HCT116 (cell line): ENCODE results near the gene TAC3.
"Not testable (repeated sequence)": the region's sequence is repeated elsewhere in the genome, so short reads cannot be mapped to it uniquely, and the experiment has no call there.

ENCODE experiments used
- EGR1 ChIP-seq: IDR thresholded peaks from 2 replicates; pipeline ENCODE4 v1.6.1; 2012; ENCODE audit warnings: low read depth
- ELF1 ChIP-seq: IDR thresholded peaks from 2 replicates; pipeline ENCODE4 v1.6.1; 2012; ENCODE audit warnings: low read depth, borderline replicate concordance
- EZH2 ChIP-seq: fragments of 200-600 bp; sonication (generic); IDR thresholded peaks from 2 replicates; pipeline ENCODE4 v1.6.1; 2017; ENCODE audit warnings: antibody characterized with exemption, mixed run types
- POLR2AphosphoS5 ChIP-seq: IDR thresholded peaks from 2 replicates; pipeline ENCODE4 v1.6.1; 2011; ENCODE audit warnings: mild to moderate bottlenecking, low read depth, low read length, moderate library complexity
- TCF7L2 ChIP-seq: IDR thresholded peaks from 2 replicates; pipeline ENCODE4 v1.7.0; 2011; ENCODE audit warnings: borderline replicate concordance, inconsistent platforms; ENCODE audit not compliant: insufficient read depth, insufficient read length; ENCODE audit errors: extremely low read depth
- ZNF274 ChIP-seq: fragments of 200-500 bp; sonication (Bioruptor generic); IDR thresholded peaks from 2 replicates; pipeline ENCODE4 v1.6.1; 2014; ENCODE audit warnings: mild to moderate bottlenecking, low read depth, low read length, inconsistent platforms
- TF ChIP-seq, protein P1 (sequence below), 3 experiments: fragments of 200-600 bp in 1 of 3; sonication (generic) in 1 of 3; IDR thresholded peaks in 2 of 3; conservative IDR thresholded peaks in 1 of 3; 2 replicates each; pipeline ENCODE4 v1.5.1; 2012 to 2017; ENCODE audit warnings: low read depth in 2 of 3, low read length in 2 of 3, antibody characterized with exemption in 1 of 3, borderline replicate concordance in 1 of 3, control low read depth in 1 of 3, mild to moderate bottlenecking in 1 of 3, mixed read lengths in 1 of 3, mixed run types in 1 of 3, moderate library complexity in 1 of 3; ENCODE audit not compliant: insufficient read depth in 1 of 3
- TF ChIP-seq, protein P2 (sequence below): IDR thresholded peaks from 2 replicates; pipeline ENCODE4 v1.6.1; 2012
- TF ChIP-seq, protein P3 (sequence below): IDR thresholded peaks from 2 replicates; pipeline ENCODE4 v1.6.1; 2012; ENCODE audit warnings: low read depth

DNA sequence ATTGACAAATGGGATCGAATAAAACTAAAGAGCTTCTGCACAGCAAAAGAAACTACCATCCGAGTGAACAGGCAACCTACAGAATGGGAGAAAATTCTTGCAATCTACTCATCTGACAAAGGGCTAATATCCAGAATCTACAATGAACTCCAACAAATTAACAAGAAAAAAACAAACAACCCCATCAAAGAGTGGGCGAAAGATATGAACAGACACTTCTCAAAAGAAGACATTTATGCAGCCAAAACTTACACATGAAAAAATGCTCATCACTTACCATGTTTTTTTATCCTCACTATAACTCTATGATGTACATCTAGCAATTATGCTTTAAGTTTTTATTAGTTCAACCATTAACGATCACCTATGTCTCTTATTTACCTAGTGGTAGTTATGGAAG, 37.6 kb upstream of the TAC3 start:
- TF ChIP-seq, protein P1, sequence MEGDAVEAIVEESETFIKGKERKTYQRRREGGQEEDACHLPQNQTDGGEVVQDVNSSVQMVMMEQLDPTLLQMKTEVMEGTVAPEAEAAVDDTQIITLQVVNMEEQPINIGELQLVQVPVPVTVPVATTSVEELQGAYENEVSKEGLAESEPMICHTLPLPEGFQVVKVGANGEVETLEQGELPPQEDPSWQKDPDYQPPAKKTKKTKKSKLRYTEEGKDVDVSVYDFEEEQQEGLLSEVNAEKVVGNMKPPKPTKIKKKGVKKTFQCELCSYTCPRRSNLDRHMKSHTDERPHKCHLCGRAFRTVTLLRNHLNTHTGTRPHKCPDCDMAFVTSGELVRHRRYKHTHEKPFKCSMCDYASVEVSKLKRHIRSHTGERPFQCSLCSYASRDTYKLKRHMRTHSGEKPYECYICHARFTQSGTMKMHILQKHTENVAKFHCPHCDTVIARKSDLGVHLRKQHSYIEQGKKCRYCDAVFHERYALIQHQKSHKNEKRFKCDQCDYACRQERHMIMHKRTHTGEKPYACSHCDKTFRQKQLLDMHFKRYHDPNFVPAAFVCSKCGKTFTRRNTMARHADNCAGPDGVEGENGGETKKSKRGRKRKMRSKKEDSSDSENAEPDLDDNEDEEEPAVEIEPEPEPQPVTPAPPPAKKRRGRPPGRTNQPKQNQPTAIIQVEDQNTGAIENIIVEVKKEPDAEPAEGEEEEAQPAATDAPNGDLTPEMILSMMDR (IDR thresholded peaks at IDR 0.05 in 2 of 3, conservative IDR thresholded peaks at IDR 0.05 in 1 of 3; ENCODE audit: borderline replicate concordance in 1 of 3, insufficient read depth in 1 of 3, low read depth in 2 of 3, low read length in 2 of 3): not testable (repeated sequence)
- TF ChIP-seq, protein P2, sequence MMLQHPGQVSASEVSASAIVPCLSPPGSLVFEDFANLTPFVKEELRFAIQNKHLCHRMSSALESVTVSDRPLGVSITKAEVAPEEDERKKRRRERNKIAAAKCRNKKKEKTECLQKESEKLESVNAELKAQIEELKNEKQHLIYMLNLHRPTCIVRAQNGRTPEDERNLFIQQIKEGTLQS: not testable (repeated sequence)
- TF ChIP-seq POLR2AphosphoS5, EGR1, ELF1, EZH2, TCF7L2, ZNF274: not testable (repeated sequence)
- TF ChIP-seq, protein P3, sequence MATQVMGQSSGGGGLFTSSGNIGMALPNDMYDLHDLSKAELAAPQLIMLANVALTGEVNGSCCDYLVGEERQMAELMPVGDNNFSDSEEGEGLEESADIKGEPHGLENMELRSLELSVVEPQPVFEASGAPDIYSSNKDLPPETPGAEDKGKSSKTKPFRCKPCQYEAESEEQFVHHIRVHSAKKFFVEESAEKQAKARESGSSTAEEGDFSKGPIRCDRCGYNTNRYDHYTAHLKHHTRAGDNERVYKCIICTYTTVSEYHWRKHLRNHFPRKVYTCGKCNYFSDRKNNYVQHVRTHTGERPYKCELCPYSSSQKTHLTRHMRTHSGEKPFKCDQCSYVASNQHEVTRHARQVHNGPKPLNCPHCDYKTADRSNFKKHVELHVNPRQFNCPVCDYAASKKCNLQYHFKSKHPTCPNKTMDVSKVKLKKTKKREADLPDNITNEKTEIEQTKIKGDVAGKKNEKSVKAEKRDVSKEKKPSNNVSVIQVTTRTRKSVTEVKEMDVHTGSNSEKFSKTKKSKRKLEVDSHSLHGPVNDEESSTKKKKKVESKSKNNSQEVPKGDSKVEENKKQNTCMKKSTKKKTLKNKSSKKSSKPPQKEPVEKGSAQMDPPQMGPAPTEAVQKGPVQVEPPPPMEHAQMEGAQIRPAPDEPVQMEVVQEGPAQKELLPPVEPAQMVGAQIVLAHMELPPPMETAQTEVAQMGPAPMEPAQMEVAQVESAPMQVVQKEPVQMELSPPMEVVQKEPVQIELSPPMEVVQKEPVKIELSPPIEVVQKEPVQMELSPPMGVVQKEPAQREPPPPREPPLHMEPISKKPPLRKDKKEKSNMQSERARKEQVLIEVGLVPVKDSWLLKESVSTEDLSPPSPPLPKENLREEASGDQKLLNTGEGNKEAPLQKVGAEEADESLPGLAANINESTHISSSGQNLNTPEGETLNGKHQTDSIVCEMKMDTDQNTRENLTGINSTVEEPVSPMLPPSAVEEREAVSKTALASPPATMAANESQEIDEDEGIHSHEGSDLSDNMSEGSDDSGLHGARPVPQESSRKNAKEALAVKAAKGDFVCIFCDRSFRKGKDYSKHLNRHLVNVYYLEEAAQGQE: not testable (repeated sequence)
